OCI-LY7 (cell line): ENCODE data around the gene AP5M1. TPM values are rescaled to one million over a fixed set of nuclear protein-coding genes. Genes with fewer than 3 reads are reported as not detected.

Experiments
- BruUV-seq: library from RNA; stranded (reverse); fragments of 400-500 nt; replicated peaks from 2 replicates; lab custom pipeline; 2021; lab: Mats Ljungman, UMichigan
- CTCF ChIA-PET: fragments of 300-600 bp; sonication (Branson Sonifier 250); formaldehyde crosslinking; loops from one replicate; lab custom pipeline; 2022; ENCODE audit warnings: antibody characterized with exemption; ENCODE audit not compliant: unreplicated experiment; lab: Charles Lee
- POLR2A ChIA-PET: fragments of 300-600 bp; sonication (Branson Sonifier 250); formaldehyde crosslinking; loops from one replicate; lab custom pipeline; 2022; ENCODE audit warnings: antibody characterized with exemption; lab: Charles Lee
- DNase-seq: peaks from one replicate; pipeline ENCODE4 v3.0.0-alpha.2; 2015; ENCODE audit warnings: low spot score
- H2AFZ ChIP-seq: fragments of 200-600 bp; sonication (generic), shearing (Covaris generic); 2 replicates; pipeline ENCODE4 v1.6.1; 2014; ENCODE audit warnings: mild to moderate bottlenecking, antibody characterized with exemption, low read length, moderate library complexity
- H3K27ac ChIP-seq: fragments of 200-600 bp; sonication (generic); 2 replicates; pipeline ENCODE4 v1.5.1; 2014; ENCODE audit warnings: mixed run types, low read depth, mild to moderate bottlenecking, moderate library complexity, low read length, inconsistent platforms; ENCODE audit not compliant: poor library complexity, severe bottlenecking
- H3K36me3 ChIP-seq: fragments of 200-600 bp; sonication (generic); 2 replicates; pipeline ENCODE4 v1.6.1; 2014; ENCODE audit warnings: mild to moderate bottlenecking, antibody characterized with exemption, low read length, moderate library complexity, mixed read lengths; ENCODE audit not compliant: insufficient read depth
- H3K4me1 ChIP-seq: fragments of 200-600 bp; sonication (generic); 2 replicates; pipeline ENCODE4 v1.5.1; 2014; ENCODE audit warnings: mild to moderate bottlenecking, low read length; ENCODE audit not compliant: insufficient read depth, poor library complexity, severe bottlenecking
- H3K4me2 ChIP-seq: fragments of 200-600 bp; sonication (generic); 2 replicates; pipeline ENCODE4 v1.6.1; 2014; ENCODE audit warnings: mild to moderate bottlenecking, low read length
- H3K4me3 ChIP-seq: fragments of 200-600 bp; sonication (generic); 2 replicates; pipeline ENCODE4 v1.5.1; 2014; ENCODE audit warnings: mild to moderate bottlenecking, low read depth, low read length; ENCODE audit not compliant: poor library complexity, severe bottlenecking
- H3K79me2 ChIP-seq: fragments of 200-600 bp; sonication (generic); 2 replicates; pipeline ENCODE4 v1.6.1; 2016; ENCODE audit warnings: low read depth, mild to moderate bottlenecking, low read length, moderate library complexity, mixed read lengths; ENCODE audit not compliant: insufficient read depth
- H3K9me2 ChIP-seq: fragments of 200-600 bp; sonication (generic); 2 replicates; pipeline ENCODE4 v1.6.1; 2016; ENCODE audit warnings: mild to moderate bottlenecking, low read length, mixed read lengths; ENCODE audit not compliant: insufficient read depth
- H3K9me3 ChIP-seq: fragments of 200-600 bp; sonication (generic); 2 replicates; pipeline ENCODE4 v1.6.1; 2014; ENCODE audit warnings: mild to moderate bottlenecking, mixed run types, low read length, mixed read lengths
- H4K20me1 ChIP-seq: fragments of 200-600 bp; sonication (generic); 2 replicates; pipeline ENCODE4 v1.6.1; 2014; ENCODE audit warnings: mild to moderate bottlenecking, antibody characterized with exemption, low read length, moderate library complexity, mixed read lengths; ENCODE audit not compliant: insufficient read depth
- CTCF ChIP-seq: fragments of 200-600 bp; sonication (generic); conservative IDR thresholded peaks from 2 replicates; pipeline ENCODE4 v1.5.1; 2014; ENCODE audit warnings: mild to moderate bottlenecking, antibody characterized with exemption, low read length, moderate library complexity, mixed read lengths
- EZH2phosphoT487 ChIP-seq: fragments of 200-600 bp; sonication (generic); IDR thresholded peaks from 2 replicates; pipeline ENCODE4 v1.6.1; 2018; ENCODE audit warnings: low read depth, borderline replicate concordance, mild to moderate bottlenecking, mixed run types, antibody characterized with exemption, low read length, moderate library complexity, mixed read lengths
- intact Hi-C: fragments of 100-400 bp; cut with micrococcal nuclease; formaldehyde crosslinking; loops from one replicate; pipeline ENCODE4 v1.10.0; 2022; ENCODE audit not compliant: unreplicated experiment
- total RNA-seq, 2 experiments: library from RNA; depleted of rRNA in 1 of 2; stranded (reverse); fragments of >200 nt in 1 of 2; shearing (Covaris generic) in 1 of 2; gene quantifications; 2 replicates each; pipeline ENCODE4 v1.2.3, GENCODE V29; 2014 to 2022

AP5M1 gene
- total RNA-seq, 2 experiments from 2014 or later = 13.3 to 50.4 TPM

- no peak overlapping the region for H2AFZ ChIP-seq
- no peaks in the 10 kb centered on the region for H3K79me2 ChIP-seq
- ChIA-PET CTCF (interaction anchor here (0.6 kb wide), 1 partner anchor 26 kb away, joined by 3 read pairs; no protein-coding TSS in a partner anchor), POLR2A (interaction anchor here (0.6 kb wide), 1 partner anchor 34 kb away, joined by 3 read pairs; no protein-coding TSS in a partner anchor)
- no peak overlapping the region for H3K27ac ChIP-seq
- H3K36me3 ChIP-seq = peaks cover 60% of the 10 kb centered on the region
- H3K9me3 ChIP-seq = no peaks in the 10 kb centered on the region
- H4K20me1 ChIP-seq = no peaks in the 10 kb centered on the region
- intact Hi-C loops = loop anchor here (5.0 kb wide), 1 partner anchor 73 kb away; no protein-coding TSS in a partner anchor
- H3K9me2 ChIP-seq = no peaks in the 10 kb centered on the region
- H3K4me3 ChIP-seq = no peak overlapping the region
- TF ChIP-seq EZH2phosphoT487 (no peak), CTCF (no peak)
- no peak overlapping the region for H3K4me2 ChIP-seq
- DNase-seq = no peak
- BruUV-seq = no TSS peak
- H3K4me1 ChIP-seq = no peaks in the 10 kb centered on the region
Observed at GRCh38 chr14:57290751-57291150, 22.0 kb downstream of the AP5M1 start.

DNA sequence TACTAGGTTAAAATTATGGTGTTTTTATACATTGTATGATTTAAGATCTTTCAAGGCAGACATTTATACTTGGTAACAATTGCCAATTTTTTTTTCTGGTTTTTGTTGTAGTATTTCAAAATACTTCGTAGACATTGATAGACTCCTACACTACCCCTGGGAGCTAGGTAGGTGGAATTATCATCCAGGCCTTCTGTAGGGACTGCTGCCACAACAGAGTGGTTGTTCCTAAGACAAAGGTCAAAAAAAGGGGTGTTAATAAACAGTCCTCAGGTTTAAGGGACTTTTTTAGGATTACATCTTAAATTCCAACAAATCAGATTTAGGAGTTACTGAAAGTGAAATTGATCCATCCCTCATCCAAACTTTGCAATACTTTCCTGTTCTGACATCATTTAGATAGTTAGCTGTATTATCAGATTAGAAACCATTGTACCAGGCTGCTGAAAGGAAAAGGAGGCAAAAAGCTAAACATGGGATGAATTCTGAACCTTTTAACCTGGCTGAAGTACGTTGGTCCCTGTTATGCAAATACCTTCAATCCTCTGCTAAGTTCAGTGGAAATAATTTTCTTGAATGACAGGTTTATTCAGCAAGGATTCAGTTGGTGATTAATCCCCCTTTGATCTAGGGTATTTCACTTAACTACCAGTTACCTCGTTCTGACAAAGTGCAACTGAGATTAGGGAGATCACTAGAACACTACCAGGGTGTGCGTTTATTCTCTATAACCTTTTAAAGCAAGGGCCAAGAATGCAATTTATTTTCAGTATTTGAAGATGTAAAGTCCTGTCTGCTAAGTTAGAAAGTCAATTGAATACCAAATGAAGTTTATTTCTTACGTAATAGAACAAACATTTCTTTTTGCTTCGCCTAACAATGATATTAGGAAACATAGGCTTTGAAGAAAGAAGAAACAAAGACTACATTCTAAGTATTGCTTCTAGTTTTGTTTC, 23.2 kb downstream of the AP5M1 start:
- Histone ChIP-seq H2AFZ (no peak overlapping the region), H3K27ac (no peak overlapping the region), H3K4me2 (no peak overlapping the region), H3K36me3 (peaks cover 47% of the 10 kb centered on the region), H3K4me1 (no peaks in the 10 kb centered on the region), H3K79me2 (no peaks in the 10 kb centered on the region), H3K9me2 (no peaks in the 10 kb centered on the region), H4K20me1 (no peaks in the 10 kb centered on the region), H3K9me3 (no peaks in the 10 kb centered on the region), H3K4me3 (no peak overlapping the region)
- ChIA-PET POLR2A (no interaction called here), CTCF (no interaction called here)
- intact Hi-C loops = loop anchor here (5.0 kb wide), 1 partner anchor 75 kb away; no protein-coding TSS in a partner anchor
- DNase-seq = no peak
- TF ChIP-seq CTCF = no peak
- no peak for TF ChIP-seq EZH2phosphoT487
- no TSS peak for BruUV-seq
